HG03066 (cell line): ENCODE measurements around the gene SUSD4.

ENCODE experiments used
- ATAC-seq: cut with Tn5 transposase; IDR thresholded peaks from one replicate; pipeline ENCODE4 v1.9.1; 2021; ENCODE audit warnings: low read depth; ENCODE audit not compliant: unreplicated experiment

The SUSD4 gene

GRCh38 chr1:223199094-223199647, 164.8 kb downstream of the SUSD4 start:
- no peak for ATAC-seq

GRCh38 chr1:223198628-223198965, 165.4 kb downstream of the SUSD4 start:
- no peak for ATAC-seq

GRCh38 chr1:223197923-223198627, 165.9 kb downstream of the SUSD4 start:
- no peak for ATAC-seq

GRCh38 chr1:223189903-223190724, 173.9 kb downstream of the SUSD4 start:
- ATAC-seq, result no peak

- no peak for ATAC-seq
Measured at GRCh38 chr1:223189525-223189902, 174.5 kb downstream of the SUSD4 start.

GRCh38 chr1:223188618-223189356, 175.2 kb downstream of the SUSD4 start:
- no peak for ATAC-seq

- ATAC-seq, result no peak
Measured at GRCh38 chr1:223186800-223187199, 177.2 kb downstream of the SUSD4 start.

GRCh38 chr1:223183268-223183862, 180.6 kb downstream of the SUSD4 start:
- ATAC-seq, result no peak

GRCh38 chr1:223180731-223181321, 183.2 kb downstream of the SUSD4 start:
- ATAC-seq, result no peak

- no peak for ATAC-seq
Measured at GRCh38 chr1:223179786-223180185, 184.2 kb downstream of the SUSD4 start.

- no peak for ATAC-seq
Measured at GRCh38 chr1:223179280-223179679, 184.7 kb downstream of the SUSD4 start.

GRCh38 chr1:223177681-223178080, 186.3 kb downstream of the SUSD4 start:
- no peak for ATAC-seq

- ATAC-seq, result no peak
Measured at GRCh38 chr1:223176437-223176836, 187.5 kb downstream of the SUSD4 start.

GRCh38 chr1:223175633-223176032, 188.3 kb downstream of the SUSD4 start:
- ATAC-seq, result no peak

GRCh38 chr1:223175032-223175431, 188.9 kb downstream of the SUSD4 start:
- no peak for ATAC-seq
